AG08395 (cell line): ENCODE measurements around the gene CCBE1.
"Not testable (repeated sequence)": the region's sequence is repeated elsewhere in the genome, so short reads cannot be mapped to it uniquely, and the experiment has no call there.

ENCODE experiments used
- DNase-seq: peaks from one replicate; pipeline ENCODE4 v3.0.0; 2012; ENCODE audit warnings: mixed read lengths, low spot score

CCBE1 gene

DNA sequence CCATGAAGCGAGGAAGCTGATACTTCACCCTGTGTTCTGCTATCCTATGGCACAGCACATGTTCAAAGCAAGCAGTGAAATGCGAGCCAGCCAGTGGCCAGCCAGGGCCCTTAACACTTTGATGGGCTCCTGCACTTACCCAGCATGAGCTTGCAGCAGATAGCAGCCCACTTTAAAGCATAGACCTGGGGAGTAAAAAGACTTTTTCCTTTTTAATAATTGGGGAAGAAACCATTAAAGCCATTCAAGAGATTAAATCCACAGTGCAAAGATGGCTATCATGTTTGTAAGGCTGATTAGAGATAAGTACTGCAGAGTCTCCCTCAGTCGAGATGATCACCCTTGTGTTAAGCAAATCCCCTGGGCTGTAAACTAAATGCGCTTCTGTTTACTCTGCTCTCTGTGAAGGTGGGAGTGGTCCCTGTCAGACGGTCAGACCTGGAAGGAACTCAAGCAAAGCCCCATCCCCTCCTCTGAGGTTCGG is 15.7 kb downstream of the CCBE1 start:
- no peak for DNase-seq

DNA sequence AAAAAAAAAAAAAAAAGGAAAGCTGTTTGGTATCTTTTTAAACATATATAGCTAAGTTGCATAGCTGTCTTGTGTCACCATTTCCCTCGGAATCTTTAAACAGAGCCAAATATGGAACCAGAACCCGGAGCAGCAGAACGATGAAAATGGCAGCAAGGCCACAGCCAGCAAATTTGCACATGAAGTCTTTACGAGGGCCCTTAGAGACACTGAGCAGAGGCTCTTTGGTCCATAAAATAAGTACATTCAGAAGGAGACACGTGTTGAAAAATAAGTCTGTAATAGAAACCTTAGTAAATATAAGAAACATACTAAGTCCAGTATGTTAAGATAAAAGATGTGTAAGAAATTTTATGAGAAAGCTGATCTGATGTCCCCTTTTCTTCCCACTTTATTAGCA is 16.2 kb downstream of the CCBE1 start:
- no peak for DNase-seq

DNA sequence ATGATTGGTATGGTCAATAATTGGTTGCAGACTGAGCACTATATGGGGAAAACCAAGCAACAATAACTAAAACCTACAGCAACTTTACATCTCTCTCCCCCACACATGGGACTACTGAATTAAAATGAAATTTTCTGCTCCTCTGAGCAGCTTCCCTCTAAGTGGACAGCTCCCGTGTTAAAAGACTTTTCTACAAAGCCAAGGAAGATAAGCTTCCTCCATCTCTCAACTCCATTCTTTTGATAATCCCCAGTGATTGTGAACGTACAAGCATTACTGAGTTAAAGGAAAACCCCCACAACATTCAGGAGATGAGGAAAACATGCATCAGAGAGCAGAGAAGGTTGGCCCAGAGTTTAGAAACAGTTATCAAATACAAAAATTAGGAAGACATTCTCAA is 21.9 kb downstream of the CCBE1 start:
- no peak for DNase-seq

DNA sequence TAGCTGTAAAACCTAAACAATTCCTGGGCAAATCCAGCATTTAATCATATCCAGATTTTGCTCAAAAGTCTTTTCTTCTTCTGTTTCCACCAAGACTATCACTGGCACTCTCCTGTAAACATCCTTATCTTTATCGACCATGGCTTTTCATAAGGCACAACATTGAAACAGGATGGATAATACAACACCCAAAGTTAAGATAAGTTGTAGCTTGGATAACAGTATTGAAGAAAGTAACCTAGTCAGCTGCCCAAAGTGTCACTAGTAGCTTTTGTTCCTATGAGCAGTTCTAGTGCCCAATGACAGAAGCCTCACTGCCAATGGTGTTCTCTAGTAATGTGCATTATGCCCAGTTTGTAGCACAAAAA is 22.3 kb downstream of the CCBE1 start:
- no peak for DNase-seq

DNA sequence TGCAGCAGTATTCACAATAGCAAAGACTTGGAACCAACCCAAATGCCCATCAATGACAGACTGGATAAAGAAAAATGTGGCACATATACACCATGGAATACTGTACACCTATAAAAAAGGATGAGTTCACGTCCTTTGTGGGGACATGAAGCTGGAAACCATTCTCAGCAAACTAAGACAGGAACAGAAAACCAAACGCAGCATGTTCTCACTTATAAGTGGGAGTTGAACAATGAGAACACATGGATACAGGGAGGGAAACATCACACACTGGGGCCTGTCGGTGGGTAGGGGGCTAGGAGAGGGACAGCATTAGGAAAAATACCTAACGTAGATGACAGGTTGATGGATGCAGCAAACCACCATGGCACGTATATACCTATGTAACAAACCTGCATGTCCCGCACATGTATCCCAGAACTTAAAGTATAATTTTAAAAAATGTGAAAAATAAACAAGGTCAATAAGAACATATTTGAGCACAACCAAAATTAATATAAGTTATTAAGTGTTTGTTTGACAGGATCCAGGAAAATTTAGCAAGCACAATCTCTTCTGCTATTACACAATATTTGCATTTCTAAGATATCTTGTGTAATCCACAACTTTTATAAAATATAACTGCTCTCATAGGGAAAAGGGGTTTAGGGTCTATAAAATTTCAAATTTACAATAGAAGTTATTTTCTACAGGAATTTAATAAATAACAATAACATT is 22.9 kb downstream of the CCBE1 start:
- DNase-seq: no peak

DNA sequence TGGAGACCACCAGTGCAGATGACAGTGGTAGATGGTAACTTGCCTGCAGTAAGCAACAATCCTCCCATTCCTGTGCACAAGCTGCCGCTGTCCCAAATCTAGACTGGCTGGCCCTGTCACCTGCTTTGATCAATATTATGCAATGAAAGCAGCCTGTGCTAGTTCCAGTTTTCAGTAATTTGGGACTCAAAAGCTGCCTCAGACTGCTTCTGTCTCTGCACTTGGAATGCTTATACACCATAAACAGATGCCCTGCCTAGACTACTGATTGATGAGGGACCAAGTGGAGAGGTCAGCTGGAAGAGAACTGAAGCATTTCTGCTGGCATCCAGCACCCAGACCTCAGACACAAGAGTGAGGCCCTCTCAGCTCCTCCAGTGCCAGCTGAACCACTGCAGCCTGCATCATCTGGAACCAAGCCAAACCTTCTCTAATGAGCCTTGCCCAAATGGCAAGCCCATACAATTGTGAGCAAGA is 24.9 kb downstream of the CCBE1 start:
- DNase-seq: no peak

DNA sequence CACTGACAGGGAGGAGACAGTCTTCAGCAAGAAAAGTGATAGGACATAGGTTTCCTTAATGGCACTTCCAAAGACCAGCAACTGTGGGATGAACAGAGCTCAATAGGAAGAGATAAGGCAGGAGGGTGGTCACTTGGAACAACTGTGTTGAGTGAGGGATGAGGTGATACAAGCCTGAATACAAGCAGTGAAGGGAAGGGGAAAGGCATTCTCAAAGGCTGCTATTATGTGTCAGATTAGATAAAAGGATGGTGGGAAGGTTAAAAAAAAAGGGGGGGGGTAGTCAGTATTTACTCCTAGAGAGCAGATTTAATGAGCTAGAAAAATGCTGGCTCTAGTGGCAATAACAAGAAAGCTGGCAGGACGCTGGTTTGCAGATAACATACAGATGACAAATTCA is 25.7 kb downstream of the CCBE1 start:
- DNase-seq: no peak

DNA sequence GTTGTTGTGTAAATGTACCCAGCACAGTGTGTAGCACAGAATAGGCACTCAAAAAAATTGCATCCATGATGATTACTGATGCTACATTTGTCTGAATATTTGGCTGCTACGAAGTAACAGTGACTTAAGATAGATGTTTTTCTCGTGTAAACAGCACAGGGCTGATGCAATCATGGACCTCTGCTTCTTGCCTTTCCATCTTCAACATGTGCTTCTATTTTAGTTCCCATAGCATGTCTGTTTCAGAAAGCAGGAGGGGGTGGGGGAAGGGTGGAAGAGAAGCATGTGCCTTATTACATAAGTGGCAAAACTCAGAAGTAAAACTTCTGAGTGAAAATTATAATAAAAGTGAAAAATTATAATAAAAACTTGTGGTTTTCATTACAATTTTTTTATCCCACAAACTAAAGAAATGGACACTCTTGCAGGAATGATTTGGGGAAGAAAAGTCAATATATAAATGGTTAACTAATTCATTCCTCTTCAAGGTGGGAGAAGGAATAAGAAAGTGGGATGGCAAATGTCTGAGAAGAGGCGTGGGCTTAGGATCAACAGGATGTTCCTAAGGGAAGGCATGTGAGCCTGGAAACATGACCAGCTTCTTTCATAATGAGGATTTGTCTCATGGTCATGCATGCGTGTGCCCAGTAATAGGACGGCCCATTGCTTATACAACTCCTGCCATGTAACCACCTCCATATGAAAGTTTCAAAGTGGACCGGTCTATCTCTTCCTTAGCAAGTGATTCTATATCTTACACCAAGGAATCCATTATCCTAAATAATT is 27.2 kb downstream of the CCBE1 start:
- no peak for DNase-seq

DNA sequence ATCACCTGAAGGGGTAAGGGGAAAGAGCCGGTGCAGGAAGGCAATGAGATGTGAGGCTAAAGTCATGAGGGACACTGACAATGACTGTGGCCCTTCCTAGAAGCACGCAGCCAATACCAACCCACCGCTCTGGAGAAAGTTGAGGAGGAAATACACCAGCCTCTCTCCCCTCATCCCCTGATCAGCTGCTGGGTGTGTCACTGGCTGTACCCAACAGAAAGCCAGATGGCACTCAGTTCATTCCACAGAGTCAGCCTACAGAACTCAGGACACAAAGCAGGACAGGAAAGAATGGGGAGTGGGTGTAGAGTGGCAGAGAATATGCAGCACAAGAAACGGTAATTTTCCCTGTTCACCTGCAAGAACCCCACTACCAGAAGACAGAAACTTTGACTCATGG is 29.7 kb downstream of the CCBE1 start:
- DNase-seq: no peak

DNA sequence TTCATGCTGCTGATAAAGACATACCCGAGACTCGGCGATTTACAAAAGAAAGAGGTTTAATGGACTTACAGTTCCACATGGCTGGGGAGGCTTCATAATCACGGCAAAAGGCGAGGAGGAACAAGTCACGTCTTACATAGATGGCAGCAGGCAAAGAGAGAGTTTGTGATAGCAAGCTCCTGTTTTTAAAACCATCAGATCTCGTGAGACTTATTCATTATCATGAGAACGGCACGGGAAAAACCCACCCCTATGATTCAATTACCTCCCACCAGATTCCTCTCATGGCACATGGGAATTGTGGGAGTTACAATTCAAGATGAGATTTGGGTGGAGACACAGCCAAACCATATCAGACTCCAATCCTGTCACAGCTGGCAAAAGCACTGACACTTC is 31.2 kb downstream of the CCBE1 start:
- DNase-seq: not testable (repeated sequence)

DNA sequence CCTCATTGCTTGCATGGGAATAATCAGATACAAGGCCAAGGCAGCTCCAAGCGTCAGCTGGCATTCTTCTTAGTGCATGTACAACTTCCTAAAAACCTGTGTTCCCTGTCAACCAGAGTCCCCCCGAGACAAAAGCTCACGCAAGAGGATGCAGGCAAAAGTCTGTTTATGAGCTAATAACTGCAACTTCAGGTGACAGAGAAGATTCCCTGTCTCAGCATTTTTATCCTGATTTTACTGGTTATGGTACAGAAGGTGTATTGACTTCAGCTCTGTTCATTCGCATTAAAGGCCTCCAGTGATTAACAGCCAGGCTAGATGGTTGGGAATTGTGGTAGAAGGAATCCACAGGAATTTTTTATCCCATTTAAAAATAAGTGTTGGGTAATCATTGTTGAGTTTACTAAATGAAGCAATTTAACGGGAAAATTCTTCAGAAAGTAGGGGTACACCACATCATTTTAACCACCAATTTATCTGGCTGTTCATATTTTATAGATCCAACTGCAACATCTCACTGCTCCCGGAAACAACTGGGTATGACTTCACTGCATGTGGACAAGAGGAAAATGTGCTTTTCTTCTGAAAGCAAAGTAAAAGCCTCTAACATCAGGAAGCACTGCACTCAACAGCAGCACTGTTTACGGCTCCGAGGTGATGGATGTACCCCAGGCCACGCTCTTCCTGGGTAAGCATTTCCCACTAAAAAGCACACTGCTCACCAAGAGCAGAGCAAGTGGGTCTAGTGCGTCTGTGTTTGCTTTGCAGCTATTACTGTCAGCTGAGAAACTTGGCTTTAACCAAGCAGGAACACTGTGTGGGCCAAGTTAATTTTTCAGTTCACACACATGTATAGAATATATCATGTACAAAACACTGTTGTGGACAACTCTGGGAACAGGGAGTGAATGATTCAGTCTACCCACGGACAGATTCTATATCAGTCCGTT is 31.9 kb downstream of the CCBE1 start:
- DNase-seq: no peak

DNA sequence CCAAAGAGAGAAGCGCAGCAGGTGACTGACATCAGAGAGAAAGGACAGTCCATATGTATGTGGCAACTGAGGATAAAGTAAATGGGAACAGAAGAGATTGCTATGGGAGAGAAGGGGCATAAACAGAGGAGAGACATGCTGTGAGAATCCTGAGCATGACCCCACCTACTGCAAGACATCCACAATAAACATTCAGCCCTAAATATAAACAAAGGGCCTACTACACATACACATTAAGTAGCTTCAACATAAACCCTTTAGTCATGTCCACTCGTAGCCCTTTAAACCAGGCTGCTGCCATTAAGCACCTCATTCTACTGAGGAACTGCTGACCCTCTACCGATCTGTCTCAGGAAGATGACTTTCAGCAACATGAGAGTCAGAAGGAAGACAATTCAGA is 32.9 kb downstream of the CCBE1 start:
- no peak for DNase-seq

DNA sequence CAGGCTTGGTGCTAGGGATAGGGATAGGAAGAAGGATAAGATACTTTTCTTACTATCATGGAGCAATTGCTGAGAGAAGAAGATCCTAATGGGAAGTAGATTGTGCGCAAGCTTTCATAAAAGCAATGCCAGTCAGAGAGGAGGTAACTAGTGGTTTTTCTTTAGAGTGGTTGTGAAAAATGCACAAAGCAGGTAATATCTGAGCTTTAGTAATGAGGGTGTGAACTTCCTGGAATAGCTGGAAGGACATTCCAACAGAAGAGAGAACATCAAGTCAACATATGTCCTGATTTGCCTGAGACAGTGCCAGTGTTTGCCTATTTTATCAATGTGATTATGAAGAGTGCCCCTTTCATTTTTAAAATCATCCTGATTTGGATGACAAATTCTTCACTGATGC is 34.1 kb downstream of the CCBE1 start:
- no peak for DNase-seq

DNA sequence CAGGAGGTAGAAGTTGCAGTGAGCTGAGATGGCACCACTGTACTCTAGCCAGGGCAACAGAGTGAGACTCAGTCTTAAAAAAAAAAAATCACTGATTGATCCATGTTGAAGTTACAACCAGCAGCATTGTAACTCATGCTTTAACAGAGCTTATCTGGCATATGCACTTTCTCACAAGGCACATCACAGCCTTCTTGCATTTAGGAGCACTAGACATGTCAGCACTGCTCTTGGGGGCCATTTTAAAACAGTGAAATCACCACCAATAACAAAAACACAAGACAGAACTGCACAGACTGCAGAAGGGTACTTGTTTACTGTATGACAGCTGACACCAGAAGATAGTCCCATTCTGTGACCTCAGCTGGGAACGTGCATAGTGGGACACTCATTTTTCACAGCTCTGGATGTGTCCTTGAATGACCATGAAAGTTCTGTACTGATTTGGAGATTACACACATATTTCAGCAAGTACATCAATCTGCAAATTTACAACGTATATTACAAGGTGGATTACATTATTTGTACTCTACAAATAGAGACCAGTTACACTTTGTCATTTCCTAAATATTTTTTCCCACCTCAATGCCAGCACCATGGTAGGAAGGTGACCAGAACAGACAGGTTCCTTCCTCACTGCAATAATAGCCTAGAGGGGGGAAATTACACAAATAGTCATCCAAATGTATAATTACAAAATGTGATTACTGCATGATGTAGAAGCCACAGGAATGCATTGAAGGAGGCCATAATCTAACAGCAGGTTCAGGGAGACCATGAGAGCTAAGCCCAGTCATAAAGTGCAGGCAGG is 35.1 kb downstream of the CCBE1 start:
- DNase-seq: no peak

DNA sequence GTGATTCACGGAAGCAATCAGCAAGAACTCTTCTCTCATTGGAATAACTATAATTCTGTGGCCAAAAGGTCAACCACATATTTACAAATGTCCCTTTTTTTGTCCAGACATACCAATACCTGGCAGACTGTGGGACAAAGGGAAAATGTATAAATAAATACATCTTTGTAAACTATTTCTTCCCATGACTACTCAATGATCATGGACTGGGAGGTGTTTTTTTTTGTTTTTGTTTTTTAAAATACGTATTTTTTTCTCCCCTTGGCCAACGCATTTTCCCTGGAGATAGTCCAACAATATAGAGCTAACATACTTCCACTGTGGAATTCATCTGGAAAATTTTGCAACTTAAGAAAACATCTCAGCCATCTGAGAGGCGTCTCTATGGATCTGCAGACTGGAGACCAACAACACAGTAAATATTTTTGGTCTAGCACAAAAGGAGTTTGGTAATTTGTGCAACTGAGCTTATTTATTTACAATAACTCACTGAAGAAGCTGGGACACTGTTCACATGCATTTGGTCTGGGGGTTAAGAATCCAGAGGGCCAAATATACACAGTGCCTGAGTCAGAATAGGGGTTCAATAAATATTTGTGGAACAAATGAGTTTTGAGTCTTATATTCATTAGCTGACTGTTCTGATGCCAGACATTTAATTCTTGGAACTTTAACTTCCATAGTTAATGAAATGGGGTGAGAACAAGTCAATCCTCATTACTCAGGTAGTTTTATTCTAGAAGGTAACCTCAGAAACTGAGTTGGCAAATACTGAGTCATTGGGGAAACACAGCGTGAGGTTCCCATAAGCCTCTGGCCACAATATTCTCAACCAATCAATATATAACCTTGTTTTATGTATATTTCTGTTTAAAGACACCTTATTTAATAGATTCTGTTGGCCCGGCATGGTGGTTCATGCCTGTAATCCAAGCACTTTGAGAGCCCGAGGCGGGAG is 36.2 kb downstream of the CCBE1 start:
- peak; percentile 39 for DNase-seq

DNA sequence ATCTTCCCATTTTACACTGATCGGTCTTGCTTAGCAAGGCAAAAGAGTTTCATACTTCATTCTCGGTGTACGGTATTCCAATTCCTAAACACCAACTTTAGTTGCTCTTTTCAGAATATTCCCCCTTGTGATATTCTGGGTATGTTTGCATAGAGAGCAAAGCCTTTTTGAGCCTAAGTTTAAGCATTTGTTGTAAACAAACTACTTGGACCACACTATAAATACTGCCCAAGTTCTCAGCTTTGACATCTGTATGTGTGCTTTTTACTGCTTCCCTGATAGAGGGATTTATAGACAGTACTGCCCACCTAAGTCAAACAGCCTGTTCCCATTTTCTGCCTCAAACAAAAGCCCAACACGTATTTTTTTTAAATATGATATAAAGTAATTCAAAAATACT is 36.9 kb downstream of the CCBE1 start:
- DNase-seq: no peak

DNA sequence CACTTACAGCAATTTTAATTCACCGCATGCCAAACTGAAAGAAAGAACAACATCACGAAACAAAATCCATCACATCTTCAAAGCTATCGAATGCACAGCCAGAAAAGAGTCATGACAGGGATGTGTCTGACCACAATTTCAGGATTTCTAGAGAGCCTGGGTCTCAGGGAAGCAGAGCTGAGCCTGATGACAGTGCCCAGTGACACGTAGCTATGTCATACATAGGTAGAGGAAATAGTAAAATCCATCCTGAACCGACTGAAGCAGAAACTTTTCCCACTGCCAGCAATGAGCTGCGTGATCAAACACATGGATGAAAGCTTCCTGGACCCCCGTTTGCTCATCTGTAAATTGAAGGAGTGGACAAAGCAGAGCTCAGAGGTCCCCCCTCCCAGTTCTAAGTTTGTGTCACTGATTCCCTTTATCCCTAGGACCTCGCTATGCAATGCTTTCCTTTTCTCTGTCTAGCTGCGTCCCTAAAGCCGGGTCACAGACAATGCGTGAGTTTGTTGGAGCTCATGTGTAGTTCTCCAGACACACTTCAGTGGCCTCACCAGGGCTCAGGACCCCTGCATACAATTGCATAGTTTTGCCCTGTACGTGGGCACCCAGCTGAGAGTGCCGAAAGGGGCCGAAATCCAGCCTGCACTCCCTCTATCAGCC is 37.6 kb downstream of the CCBE1 start:
- DNase-seq: peak; percentile 49

DNA sequence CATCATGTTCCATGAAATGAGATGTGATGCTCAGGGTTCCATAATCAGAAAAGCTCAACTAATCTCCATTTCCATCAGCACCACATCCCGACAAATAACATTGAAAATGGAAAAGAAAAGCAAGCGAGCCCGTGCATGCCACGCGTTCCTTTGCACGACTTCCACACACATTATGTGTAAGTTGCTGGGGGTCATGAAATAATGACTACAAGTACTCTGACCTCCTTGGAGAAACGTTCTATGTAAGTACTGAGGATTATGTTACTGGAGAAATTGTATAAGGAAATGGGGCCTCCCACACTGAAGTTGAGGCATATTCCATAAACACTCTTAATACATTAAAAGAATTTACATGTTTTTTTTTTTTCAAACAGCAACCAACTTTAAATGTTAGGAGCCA is 38.3 kb downstream of the CCBE1 start:
- no peak for DNase-seq

DNA sequence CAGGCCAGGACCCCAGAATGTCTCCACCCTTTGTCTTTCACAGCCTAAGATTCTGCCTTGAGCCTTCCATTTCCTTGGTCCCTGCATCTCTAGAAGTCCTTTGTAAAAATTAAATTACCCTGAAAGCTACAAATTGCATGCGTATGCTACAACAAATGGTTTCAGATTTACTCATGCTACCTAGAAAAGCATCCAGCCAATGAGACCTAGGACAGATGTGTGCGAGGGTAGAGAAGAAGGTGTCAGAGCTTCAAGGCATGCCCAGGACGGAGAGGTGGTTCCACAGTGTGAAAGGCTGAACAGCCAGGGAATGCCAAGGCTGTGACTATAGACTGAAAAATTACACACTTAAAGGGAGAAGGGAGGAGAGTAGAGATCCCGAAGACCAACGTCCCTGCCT is 40.2 kb downstream of the CCBE1 start:
- DNase-seq: no peak

DNA sequence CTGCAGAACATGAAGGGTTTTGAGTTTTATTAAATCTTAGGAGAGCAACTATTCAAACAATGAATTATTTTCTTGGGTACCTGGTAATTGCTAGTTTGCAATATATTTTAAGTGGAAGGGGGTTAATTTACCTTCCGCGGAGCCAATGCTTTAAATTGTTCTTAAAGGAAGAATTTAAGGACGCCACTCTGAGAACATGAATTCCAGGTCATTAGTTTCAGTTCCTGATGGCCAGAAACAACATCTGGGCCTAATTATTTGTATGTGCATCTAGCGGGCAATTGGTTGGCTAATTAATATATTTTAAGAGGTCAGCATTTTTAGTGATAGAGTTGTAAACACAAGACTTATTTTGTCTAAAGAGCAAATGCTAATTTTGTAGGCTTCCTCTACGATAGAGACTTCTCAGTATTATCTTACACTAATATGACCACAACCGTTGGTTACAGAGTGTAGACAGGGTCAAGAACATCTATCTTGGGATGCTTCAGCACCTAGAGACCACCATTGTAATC is 40.8 kb downstream of the CCBE1 start:
- no peak for DNase-seq
